22Rv1 (cell line): ENCODE measurements around the gene MYO7B.

Experiments used
- ZFX ChIP-seq: fragments of 450-650 bp; IDR thresholded peaks from 2 replicates; pipeline ENCODE4 v1.6.1; 2017; ENCODE audit warnings: antibody characterized with exemption, borderline replicate concordance
- TF ChIP-seq, protein P1 (sequence below): fragments of 450-650 bp; IDR thresholded peaks from 2 replicates; pipeline ENCODE4 v1.5.1; 2017; ENCODE audit warnings: mild to moderate bottlenecking

DNA sequence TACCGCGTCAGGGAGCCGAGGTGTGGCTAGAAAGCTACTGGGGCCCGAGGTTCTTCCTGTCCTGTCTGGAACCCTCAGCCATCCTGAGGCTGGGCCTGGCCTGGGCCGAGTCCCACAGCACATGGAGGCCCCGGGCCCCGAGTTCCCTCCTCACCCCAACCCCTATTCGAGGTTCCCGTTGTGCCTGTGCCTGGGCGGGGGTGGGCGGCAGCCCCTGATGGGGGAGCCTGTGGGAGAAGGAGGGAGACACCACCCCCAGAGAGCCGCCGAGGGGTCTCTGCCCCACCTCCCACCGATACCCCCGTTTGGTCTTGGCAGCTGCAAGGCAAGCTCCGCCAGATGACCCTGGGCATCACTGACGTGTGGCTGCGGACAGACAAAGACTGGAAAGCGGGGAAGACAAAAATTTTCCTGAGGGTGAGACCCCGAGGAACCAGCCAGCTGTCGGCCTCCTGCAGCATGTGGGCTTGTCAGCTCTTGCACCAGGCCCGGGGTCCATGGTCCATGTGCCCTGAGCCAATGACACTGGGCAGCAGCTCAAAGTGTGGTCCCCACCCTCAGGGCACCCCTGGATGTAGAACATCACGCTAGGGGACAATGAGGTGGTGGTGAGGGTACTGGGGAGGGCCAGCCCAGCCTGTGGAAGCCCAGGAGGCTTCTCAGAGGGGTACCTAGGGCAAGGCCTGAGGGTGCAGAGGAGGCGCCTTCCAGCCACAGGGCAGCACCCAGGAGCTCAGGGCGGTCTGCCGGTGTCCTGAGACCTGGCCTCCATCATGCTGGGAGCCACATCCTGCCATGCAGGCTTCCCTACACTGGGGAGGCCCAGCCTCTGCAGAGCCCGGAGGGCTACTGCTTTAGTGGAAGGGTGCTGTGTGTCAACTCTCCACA is 58.0 kb downstream of the MYO7B start:
- TF ChIP-seq, protein P1, sequence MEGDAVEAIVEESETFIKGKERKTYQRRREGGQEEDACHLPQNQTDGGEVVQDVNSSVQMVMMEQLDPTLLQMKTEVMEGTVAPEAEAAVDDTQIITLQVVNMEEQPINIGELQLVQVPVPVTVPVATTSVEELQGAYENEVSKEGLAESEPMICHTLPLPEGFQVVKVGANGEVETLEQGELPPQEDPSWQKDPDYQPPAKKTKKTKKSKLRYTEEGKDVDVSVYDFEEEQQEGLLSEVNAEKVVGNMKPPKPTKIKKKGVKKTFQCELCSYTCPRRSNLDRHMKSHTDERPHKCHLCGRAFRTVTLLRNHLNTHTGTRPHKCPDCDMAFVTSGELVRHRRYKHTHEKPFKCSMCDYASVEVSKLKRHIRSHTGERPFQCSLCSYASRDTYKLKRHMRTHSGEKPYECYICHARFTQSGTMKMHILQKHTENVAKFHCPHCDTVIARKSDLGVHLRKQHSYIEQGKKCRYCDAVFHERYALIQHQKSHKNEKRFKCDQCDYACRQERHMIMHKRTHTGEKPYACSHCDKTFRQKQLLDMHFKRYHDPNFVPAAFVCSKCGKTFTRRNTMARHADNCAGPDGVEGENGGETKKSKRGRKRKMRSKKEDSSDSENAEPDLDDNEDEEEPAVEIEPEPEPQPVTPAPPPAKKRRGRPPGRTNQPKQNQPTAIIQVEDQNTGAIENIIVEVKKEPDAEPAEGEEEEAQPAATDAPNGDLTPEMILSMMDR: no peak
- no peak for TF ChIP-seq ZFX
